G401 (cell line): Measurements from ENCODE around the gene HERC4. TPM values are rescaled to one million over a fixed set of nuclear protein-coding genes. Genes with fewer than 3 reads are reported as not detected.
"Not testable (repeated sequence)": the region's sequence is repeated elsewhere in the genome, so short reads cannot be mapped to it uniquely, and the experiment has no call there.

Experiments used
- DNase-seq: peaks from one replicate; pipeline ENCODE4 v3.0.0-alpha.2; 2015; ENCODE audit warnings: low spot score
- in situ Hi-C: cut with HindIII; loops from 2 replicates; pipeline ENCODE4 v1.10.0; 2016; ENCODE audit warnings: low sequenced_read_pairs, mixed read lengths
- total RNA-seq: library from RNA; depleted of rRNA; stranded (reverse); fragments of >200 nt; shearing (Covaris generic); gene quantifications from 2 replicates; pipeline ENCODE4 v1.2.3, GENCODE V29; 2014

Gene HERC4
- total RNA-seq, 1 experiment from 2014 or later = 15.4 TPM

GRCh38 chr10:67982603-67983002 lies 92.5 kb downstream of the HERC4 start:
- in situ Hi-C loops = not testable (repeated sequence)

GRCh38 chr10:67978749-67979148 lies 96.3 kb downstream of the HERC4 start:
- no peak for DNase-seq
- in situ Hi-C loops = no loop called here

More at GRCh38 chr10:67982603-67983002, 92.5 kb downstream of the HERC4 start:
- DNase-seq = not testable (repeated sequence)

- in situ Hi-C loops = no loop called here
- no peak for DNase-seq
Observed at GRCh38 chr10:67977251-67977650, 97.8 kb downstream of the HERC4 start.

GRCh38 chr10:67976292-67977245 lies 98.5 kb downstream of the HERC4 start:
- in situ Hi-C loops = no loop called here
- peak; percentile 47 for DNase-seq

- in situ Hi-C loops = no loop called here
- no peak for DNase-seq
Observed at GRCh38 chr10:67975871-67976270, 99.2 kb downstream of the HERC4 start.

- in situ Hi-C loops = no loop called here
Observed at GRCh38 chr10:67971311-67971710, 103.8 kb downstream of the HERC4 start.

GRCh38 chr10:67969875-67970274 lies 105.2 kb downstream of the HERC4 start:
- in situ Hi-C loops = no loop called here
- DNase-seq = no peak

More at GRCh38 chr10:67971311-67971710, 103.8 kb downstream of the HERC4 start:
- DNase-seq = no peak

- DNase-seq, in situ Hi-C loops: not testable (repeated sequence)
Observed at GRCh38 chr10:67966035-67966434, 109.0 kb downstream of the HERC4 start.

- DNase-seq = no peak
- in situ Hi-C loops = no loop called here
Observed at GRCh38 chr10:67965456-67965855, 109.6 kb downstream of the HERC4 start.

GRCh38 chr10:67959839-67960476 lies 115.1 kb downstream of the HERC4 start:
- DNase-seq = no peak
- in situ Hi-C loops = loop anchor here (10.0 kb wide), 1 partner anchor 55 kb away; no protein-coding TSS in a partner anchor

- no peak for DNase-seq
Observed at GRCh38 chr10:67955614-67956013, 119.5 kb downstream of the HERC4 start.

GRCh38 chr10:67943917-67944316 lies 131.2 kb downstream of the HERC4 start:
- DNase-seq = no peak
- in situ Hi-C loops = no loop called here

More at GRCh38 chr10:67955614-67956013, 119.5 kb downstream of the HERC4 start:
- in situ Hi-C loops = loop anchor here (10.0 kb wide), 1 partner anchor 59 kb away; no protein-coding TSS in a partner anchor

GRCh38 chr10:67936416-67936815 lies 138.7 kb downstream of the HERC4 start:
- in situ Hi-C loops = no loop called here
- DNase-seq = no peak

GRCh38 chr10:67935223-67935622 lies 139.9 kb downstream of the HERC4 start:
- DNase-seq = no peak
- in situ Hi-C loops = no loop called here

GRCh38 chr10:67934336-67934735 lies 140.7 kb downstream of the HERC4 start:
- no peak for DNase-seq
- in situ Hi-C loops = no loop called here

- DNase-seq = no peak
Observed at GRCh38 chr10:67933199-67933598, 141.9 kb downstream of the HERC4 start.

GRCh38 chr10:67926951-67927350 lies 148.1 kb downstream of the HERC4 start:
- no peak for DNase-seq
- in situ Hi-C loops = no loop called here

More at GRCh38 chr10:67933199-67933598, 141.9 kb downstream of the HERC4 start:
- in situ Hi-C loops = no loop called here

GRCh38 chr10:67925449-67926005 lies 149.6 kb downstream of the HERC4 start:
- in situ Hi-C loops = no loop called here
- no peak for DNase-seq

- in situ Hi-C loops = no loop called here
- no peak for DNase-seq
Observed at GRCh38 chr10:67924136-67924535, 150.9 kb downstream of the HERC4 start.

- no peak for DNase-seq
- in situ Hi-C loops = no loop called here
Observed at GRCh38 chr10:67923551-67923950, 151.5 kb downstream of the HERC4 start.
